Measurements from ENCODE around the gene ELMO3. TPM values are rescaled to one million over a fixed set of nuclear protein-coding genes. Genes with fewer than 3 reads are reported as not detected.

Gene ELMO3
- total and polyA plus RNA-seq, 2 of the 13 experiments (the other 11 are each of a cell fraction or from before 2014, with no cell fraction given), result 2.6 to 4.0 TPM

GRCh38 chr16:67210069-67210937, 11.4 kb downstream of the ELMO3 start (continued):
- no peak for TF ChIP-seq ZNF749 (CRISPR knock-in tag; IDR thresholded peaks at IDR 0.05; ENCODE audit: borderline replicate concordance)
- TF ChIP-seq KDM2A (CRISPR knock-in tag; IDR thresholded peaks at IDR 0.05; ENCODE audit: borderline replicate concordance, low read depth), result peak; percentile 28
- TF ChIP-seq NCOA1 (CRISPR knock-in tag; IDR thresholded peaks at IDR 0.05), result peak; percentile 64; the same call in 1 of the 2 replicates
- TF ChIP-seq AGO2 (optimal IDR thresholded peaks at IDR 0.05; ENCODE audit: low read depth, low read length), result peak; percentile 34
- TF ChIP-seq CSRNP1 (CRISPR knock-in tag; IDR thresholded peaks at IDR 0.05), result no peak; the same call in 1 of the 2 replicates
- TF ChIP-seq ZMYM3 (CRISPR knock-in tag; IDR thresholded peaks at IDR 0.05), result 0 out of 2 replicates have a peak, but pooled peaks have one; percentile 38
- peak; percentile 18 for TF ChIP-seq ZNF781 (CRISPR knock-in tag; IDR thresholded peaks at IDR 0.05; ENCODE audit: borderline replicate concordance, not compliant biosample characterization)
- TF ChIP-seq GATAD2A (CRISPR knock-in tag; IDR thresholded peaks at IDR 0.05), result peak; percentile 44
- TF ChIP-seq SKI (IDR thresholded peaks at IDR 0.05; ENCODE audit: partially characterized antibody), result no peak
- peak; percentile 19; the same call in 1 of the 2 replicates for TF ChIP-seq ZNF839 (CRISPR knock-in tag; IDR thresholded peaks at IDR 0.05; ENCODE audit: borderline replicate concordance)
- TF ChIP-seq HMGA1 (CRISPR knock-in tag; conservative IDR thresholded peaks at IDR 0.05), result no peak
- TF ChIP-seq ZNF343 (CRISPR knock-in tag; IDR thresholded peaks at IDR 0.05), result no peak

All from HepG2 (cell line).